Measurements from ENCODE around the gene AARSD1.
"Not testable (repeated sequence)": the region's sequence is repeated elsewhere in the genome, so short reads cannot be mapped to it uniquely, and the experiment has no call there.

Gene AARSD1

GRCh38 chr17:42920106-42920900 is 44.0 kb downstream of the AARSD1 start:
- no peak for DNase-seq

DNA sequence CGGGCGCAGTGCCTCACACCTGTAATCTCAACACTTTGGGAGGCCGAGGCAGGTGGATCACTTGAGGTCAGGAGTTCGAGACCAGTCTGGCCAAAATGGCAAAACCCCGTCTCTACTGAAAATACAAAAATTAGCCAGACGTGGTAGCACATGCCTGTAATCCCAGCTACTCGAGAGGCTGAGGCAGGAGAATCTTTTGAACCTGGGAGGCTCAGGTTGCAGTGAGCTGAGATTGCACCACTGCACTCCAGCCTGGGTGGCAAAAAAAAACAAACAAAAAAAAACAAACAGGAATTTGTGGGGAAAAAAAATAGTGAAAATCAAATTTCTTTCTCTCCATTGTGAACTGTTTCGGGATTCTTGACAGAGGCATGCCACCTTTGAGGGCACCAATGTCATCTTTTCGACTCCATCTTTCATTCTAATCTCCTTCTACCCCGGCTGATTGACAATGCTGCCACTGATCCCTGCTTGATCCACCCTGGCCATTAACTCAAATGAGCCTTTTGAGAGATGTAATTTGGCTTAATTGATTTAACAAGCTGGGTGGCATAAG is 44.7 kb downstream of the AARSD1 start:
- DNase-seq, result not testable (repeated sequence)

DNA sequence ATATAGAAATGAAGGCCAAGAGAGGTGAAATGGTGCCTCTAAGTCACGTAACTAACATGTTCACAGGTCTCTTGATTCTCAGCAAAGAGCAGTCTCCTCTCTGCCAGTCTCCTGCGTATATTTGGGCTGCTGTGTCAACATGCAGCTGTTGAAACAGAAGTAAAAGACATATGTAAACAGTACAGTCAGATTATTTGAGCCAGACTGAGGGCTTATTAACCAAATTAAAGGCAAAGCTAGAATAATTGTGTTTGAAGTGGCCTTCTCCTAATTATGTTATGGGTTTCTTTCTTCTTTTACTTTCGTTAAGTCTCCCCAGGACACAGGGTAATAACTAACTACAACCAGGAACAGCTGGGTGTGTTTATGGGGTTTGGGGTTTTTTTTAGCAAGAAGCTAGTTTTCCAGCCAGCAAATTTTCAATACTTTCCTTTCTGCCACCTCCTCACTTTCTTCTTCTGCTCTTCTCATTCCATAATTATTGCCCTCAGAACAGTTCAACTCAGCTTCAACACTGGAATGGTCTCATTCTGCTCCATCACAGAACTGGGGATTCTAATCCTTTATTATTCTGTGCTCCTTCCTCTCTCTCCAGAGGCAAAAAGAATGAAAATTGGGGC is 45.2 kb downstream of the AARSD1 start:
- peak; percentile 93 for DNase-seq

DNA sequence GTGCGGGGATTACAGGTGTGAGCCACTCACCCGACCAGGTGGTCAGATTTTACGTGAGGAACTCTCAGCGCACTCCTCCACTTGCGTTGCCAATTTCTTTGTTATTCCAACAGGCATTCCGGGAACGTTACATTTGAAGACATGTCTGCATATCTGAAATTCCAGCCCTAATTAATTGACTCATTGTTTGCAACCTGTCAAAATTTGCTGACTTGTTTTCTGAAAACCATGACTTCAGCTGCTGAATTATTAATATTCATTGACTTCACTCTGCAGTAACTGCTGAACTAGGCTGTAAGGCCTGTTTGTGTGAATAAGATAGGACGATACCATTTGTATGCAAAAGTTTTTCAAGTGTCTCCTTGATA is 47.0 kb downstream of the AARSD1 start:
- DNase-seq, result no peak

- not testable (repeated sequence) for DNase-seq
Measured at GRCh38 chr17:42916388-42917235, 47.6 kb downstream of the AARSD1 start.

DNA sequence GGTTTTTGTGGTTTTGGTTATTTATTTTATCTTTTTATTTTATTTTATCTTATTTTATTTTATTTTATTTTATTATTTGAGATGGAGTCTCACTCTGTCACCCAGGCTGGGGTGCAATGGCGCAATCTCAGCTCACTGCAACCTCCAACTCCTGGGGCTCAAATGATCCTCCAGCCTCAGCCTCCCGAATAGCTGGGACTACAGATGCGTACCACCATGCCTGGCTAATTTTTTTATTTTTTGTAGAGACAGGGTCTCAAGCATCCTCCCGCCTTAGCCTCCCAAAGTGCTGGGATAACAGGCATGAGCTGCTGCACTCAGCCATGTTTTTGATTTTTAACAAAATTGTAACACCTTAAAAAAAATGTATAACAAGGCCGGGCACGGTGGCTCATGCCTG is 49.0 kb downstream of the AARSD1 start:
- DNase-seq, result not testable (repeated sequence)

- no peak for DNase-seq
Measured at GRCh38 chr17:42913981-42914617, 50.2 kb downstream of the AARSD1 start.

GRCh38 chr17:42913522-42913921 is 50.7 kb downstream of the AARSD1 start:
- DNase-seq, result no peak

DNA sequence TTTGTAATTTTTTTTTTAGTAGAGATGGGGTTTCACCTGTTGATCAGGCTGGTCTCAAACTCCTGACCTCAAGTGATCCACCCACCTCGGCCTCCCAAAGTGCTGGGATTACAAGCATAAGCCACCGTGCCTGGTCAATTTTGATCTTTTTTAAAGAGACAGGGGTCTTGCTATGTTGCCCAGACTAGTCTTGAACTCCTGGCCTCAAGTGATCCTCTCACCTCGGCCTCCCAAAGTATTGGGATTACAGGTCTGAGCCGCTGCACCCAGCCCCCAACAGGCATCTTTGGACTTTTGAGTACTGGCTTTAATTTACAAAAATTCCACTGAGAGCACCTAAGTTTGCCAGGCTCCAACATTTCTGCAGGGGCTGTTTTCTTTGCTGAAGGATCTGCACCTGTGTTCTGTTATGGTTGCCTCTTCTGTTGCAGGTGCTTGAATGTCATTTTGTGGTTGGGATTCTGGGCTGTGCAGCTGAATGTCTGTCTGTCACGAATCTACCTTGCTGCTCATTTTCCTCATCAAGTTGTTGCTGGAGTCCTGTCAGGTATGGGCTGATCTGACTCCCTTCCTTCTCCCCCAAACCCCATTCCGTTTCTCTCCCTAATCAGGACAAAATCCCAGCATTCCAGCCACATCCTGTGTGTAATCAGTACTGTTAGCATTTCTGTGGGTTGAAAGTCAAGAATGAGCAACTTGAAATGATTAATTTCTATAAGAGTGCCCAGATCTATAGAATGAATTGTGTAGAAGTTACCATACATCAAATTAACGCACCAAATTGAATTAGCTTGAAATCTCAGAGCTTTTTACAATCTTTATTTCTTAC is 55.2 kb downstream of the AARSD1 start:
- no peak for DNase-seq

DNA sequence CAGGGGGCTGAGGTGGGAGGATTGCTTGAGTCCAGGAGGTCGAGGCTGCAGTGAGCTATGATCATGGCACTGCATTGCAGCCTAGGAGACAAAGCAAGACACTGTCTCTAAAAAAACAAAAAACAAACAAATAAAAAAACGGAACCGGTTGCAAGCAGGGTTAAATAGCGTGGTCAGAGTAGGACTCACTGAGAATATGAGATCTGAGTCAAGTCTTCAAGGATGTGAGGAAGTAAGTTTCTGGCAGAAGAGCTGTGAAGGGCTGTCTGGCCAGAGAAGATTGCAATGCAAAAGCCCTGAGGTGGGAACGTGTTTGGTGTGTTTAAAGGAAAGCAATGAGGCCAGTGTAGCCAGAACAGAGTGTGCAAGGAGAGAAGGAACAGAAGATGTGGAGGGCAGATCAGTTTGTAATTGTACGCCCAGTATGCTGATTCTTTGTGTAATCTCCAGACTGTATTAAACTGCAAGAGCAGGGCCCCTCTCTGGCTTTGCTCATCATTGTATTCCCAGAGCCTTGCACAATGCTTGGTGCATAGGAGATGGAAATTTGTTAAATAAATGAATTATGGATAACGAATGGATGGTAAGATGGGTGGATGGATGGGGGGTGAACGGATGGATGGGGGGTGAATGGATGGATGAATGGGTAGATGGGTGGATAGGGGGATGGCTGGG is 57.3 kb downstream of the AARSD1 start:
- no peak for DNase-seq

- DNase-seq, result no peak
Measured at GRCh38 chr17:42904110-42904469, 60.2 kb downstream of the AARSD1 start.

GRCh38 chr17:42901535-42902229 is 62.6 kb downstream of the AARSD1 start:
- no peak for DNase-seq
